ENCODE measurements around the gene SGSM2.

Gene SGSM2

GRCh38 chr17:2394775-2395201 is 57.5 kb downstream of the SGSM2 start:
- TF ChIP-seq CREB1 (IDR thresholded peaks at IDR 0.05; ENCODE audit: low read depth) (no peak), RAD21 (IDR thresholded peaks at IDR 0.05; ENCODE audit: low read depth) (no peak), CEBPB (IDR thresholded peaks at IDR 0.05) (no peak), REST (IDR thresholded peaks at IDR 0.05; ENCODE audit: low read depth) (no peak), NFIC (IDR thresholded peaks at IDR 0.05) (no peak), YY1 (IDR thresholded peaks at IDR 0.05; ENCODE audit: low read depth) (no peak), FOXM1 (IDR thresholded peaks at IDR 0.05; ENCODE audit: borderline replicate concordance, low read depth) (no peak)
- TF ChIP-seq, protein P1, sequence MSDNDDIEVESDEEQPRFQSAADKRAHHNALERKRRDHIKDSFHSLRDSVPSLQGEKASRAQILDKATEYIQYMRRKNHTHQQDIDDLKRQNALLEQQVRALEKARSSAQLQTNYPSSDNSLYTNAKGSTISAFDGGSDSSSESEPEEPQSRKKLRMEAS (IDR thresholded peaks at IDR 0.05) = no peak

DNA sequence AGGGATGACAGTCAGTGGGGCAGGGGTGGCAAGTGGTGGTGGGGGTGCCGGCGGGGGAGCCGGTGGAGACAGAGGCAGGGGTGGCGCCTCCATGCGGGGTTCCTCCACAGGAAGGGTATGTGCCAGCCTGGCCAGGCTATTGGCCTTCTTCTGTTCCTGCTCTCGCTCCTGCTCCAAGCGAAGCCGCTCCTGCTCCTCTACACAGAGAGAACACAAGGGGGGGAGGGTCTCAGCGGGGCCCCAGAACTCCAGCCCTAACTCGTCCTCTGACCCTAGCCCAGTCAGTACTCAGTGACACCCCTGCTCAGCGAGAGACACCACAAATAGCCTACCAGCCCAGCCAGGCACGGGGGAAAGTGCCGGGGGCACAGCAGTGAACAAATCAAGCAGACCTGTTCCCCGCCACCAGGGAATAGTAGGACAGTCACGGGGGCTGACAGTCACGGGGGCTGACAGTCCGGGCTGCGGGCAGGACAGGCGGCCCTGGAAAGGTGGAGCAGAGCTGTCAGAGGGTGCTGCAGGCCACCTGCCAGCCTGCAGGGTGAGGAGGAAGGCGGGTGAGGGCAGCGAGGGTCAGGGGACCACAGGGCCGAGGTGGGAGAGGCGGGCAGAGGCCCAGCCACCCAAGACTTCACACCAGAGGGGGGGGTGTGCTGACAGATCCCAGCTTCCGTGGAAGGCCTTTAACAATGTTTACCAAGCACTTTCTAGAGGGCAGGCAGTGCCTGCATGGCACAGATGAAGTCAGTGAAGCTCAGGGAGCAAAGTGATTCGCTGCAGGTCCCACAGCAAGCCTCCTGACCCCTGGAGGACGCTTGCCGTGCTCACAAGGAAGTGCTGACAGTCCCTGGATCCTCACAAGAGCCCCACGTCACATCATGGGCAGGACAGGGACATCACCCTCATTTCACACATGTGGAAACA is 58.2 kb downstream of the SGSM2 start:
- TF ChIP-seq TEAD4 (IDR thresholded peaks at IDR 0.05) = no peak
- TF ChIP-seq EP300 (IDR thresholded peaks at IDR 0.05; ENCODE audit: borderline replicate concordance) = no peak
- TF ChIP-seq REST (IDR thresholded peaks at IDR 0.05; ENCODE audit: low read depth) = no peak
- no peak for TF ChIP-seq YY1 (IDR thresholded peaks at IDR 0.05; ENCODE audit: low read depth)
- TF ChIP-seq ZBTB7A (IDR thresholded peaks at IDR 0.05; ENCODE audit: low read depth) = no peak
- TF ChIP-seq FOXM1 (IDR thresholded peaks at IDR 0.05; ENCODE audit: borderline replicate concordance, low read depth) = no peak
- no peak for TF ChIP-seq USF1 (IDR thresholded peaks at IDR 0.05)
- TF ChIP-seq CEBPB (IDR thresholded peaks at IDR 0.05) = no peak
- TF ChIP-seq, protein P1 (IDR thresholded peaks at IDR 0.05) = no peak
- TF ChIP-seq RAD21 (IDR thresholded peaks at IDR 0.05; ENCODE audit: low read depth) = no peak
- no peak for TF ChIP-seq EGR1 (IDR thresholded peaks at IDR 0.05)

DNA sequence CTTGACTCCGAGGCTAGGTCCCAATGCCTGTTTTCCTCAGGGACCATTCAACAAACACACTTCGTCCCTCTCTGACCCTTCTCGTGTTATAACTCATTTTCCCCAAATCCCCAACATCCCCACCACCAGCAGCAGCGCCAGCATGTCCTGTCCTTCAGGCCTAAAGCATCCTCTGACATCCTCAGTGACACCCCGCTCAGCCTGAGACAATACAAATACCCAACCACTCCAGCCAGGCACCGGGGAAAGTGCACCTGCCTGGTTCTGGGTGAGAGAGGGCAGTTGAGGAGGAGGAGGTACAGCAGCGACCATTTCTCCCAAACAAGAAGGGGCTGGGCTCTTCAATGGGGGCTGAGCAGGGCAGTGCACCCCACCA is 58.9 kb downstream of the SGSM2 start:
- TF ChIP-seq CREB1 (IDR thresholded peaks at IDR 0.05; ENCODE audit: low read depth) = no peak

GRCh38 chr17:2396568-2397246 is 59.4 kb downstream of the SGSM2 start:
- TF ChIP-seq, protein P1 (IDR thresholded peaks at IDR 0.05) = peak; percentile 70
- TF ChIP-seq TCF12 (IDR thresholded peaks at IDR 0.05; ENCODE audit: low read depth) (peak; percentile 59; the same call in 1 of the 2 replicates), USF1 (IDR thresholded peaks at IDR 0.05) (no peak)

DNA sequence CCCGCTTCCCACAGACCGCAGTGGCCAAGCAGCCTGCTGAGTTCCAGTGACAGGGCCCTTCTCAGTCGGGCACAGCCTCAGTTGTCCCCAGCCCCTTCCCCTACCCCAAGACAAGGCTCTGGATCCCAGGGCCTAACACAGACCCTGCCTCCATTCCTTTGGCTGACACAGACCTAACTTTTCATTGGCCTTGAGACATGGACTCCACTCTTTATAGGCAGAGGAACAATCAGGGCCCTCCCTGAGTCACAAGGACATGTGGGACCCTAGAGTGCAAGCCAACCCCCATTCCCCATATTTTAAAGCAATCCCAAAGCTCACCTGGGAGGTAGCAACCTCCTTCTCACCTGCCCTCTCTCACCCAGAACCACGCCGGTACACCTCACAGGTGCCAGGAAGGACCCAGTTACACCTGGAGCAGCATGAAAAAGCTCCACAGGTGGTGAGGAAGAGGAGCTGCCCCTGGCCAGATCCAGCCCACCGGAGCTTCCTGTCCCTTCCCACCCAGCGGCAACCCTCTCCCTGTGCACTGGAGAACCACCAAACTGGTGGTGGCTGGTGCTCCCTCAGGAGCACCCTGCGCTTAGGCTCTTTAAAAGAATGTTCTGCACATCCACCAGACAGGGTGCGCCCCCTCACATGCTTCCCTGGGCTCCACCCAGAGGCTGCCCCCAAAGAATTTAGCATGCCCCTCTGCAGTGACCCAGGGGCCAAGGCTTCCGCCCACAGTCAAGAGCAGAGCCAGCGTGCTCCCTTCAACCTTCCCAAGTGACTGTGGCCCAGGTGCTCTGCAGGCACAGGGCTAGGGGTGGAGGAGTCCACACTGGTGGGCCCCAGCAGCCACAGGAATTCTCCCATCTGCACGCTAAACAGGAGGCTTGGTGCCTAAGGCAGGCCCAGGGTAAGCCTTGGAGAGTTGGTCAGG is 60.2 kb downstream of the SGSM2 start:
- TF ChIP-seq USF1 (IDR thresholded peaks at IDR 0.05) = no peak
- TF ChIP-seq EP300 (IDR thresholded peaks at IDR 0.05; ENCODE audit: borderline replicate concordance) = no peak
- TF ChIP-seq TEAD4 (IDR thresholded peaks at IDR 0.05) = no peak
- no peak for TF ChIP-seq REST (IDR thresholded peaks at IDR 0.05; ENCODE audit: low read depth)
- no peak for TF ChIP-seq TAF1 (IDR thresholded peaks at IDR 0.05; ENCODE audit: low read depth)
- no peak for TF ChIP-seq YY1 (IDR thresholded peaks at IDR 0.05; ENCODE audit: low read depth)

All from Ishikawa (cell line).